GM19463 (cell line): ENCODE data around the gene GSTA1.
"Not testable (repeated sequence)": the region's sequence is repeated elsewhere in the genome, so short reads cannot be mapped to it uniquely, and the experiment has no call there.

Source experiments
- ATAC-seq: cut with Tn5 transposase; IDR thresholded peaks from one replicate; pipeline ENCODE4 v1.9.1; 2021; ENCODE audit warnings: mild to moderate bottlenecking, moderate library complexity; ENCODE audit not compliant: unreplicated experiment

Gene GSTA1

DNA sequence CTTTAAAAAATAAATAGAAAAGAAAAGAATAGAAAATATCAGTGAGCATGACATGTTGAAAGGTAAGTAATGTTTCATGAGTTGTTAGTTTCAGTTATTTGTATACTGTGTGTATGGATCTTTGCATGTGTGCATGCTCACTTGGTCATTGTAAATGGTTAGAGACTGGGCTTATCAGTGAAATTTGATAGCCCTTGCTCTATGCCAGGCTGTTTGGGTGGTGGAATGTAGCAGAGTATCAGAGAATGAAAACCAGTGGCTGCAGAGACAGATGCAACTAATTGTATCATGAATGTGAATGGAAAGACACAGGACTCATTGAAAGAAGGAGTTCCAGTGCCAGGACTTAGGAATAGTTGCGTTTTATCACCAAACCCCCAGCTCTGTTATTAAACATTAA, 44.5 kb downstream of the GSTA1 start:
- ATAC-seq, result no peak

DNA sequence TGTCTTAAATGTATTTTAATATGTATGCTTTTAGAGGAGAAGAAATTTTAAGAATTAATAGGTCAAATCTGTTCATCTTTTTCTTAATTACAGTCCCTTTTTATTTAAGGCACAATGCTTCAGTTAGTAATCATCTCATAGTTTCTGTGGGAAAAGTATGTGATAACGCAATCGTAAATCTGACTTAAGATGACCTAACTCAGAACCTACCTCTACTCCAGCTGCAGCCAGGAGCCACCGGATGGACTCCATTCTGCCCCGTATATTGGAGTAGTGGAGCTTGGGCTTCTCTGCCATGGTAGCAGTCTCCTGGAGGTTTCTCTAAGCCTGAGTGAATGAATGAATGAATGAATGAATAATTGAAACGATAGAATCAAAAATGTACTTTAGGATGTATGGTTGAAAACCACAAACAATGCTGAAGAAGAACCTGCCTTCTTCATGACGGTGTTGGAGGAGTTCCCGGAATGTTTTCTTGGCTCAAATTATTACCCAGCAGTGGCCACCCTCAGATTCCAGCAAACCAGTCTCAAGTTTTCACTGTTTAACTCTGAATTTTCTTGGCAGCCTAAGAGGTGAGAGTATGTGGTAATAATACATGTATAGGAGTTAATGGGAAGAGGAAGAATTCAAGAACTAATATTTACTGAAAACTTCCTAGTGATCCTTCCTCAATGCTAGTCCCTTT, 45.8 kb downstream of the GSTA1 start:
- ATAC-seq, result not testable (repeated sequence)

DNA sequence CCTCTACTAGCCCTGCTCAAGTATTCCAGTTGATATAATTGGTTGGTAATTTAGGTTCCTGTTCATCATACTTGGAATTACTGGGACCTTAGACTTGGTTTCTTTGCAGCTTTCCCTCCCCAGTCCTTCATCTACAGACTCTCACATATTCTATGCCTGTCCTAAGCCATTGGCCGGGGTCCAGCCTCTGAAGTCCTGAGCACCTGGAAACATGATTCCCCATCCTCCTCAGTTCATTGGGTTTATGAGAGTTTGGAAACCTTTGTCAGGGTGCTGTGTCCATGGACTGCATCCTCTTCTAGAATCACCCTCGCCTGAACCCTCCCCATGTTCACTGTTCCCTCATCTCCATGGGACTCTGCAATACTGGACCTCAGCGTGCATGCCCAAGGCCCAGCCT, 49.2 kb downstream of the GSTA1 start:
- no peak for ATAC-seq

DNA sequence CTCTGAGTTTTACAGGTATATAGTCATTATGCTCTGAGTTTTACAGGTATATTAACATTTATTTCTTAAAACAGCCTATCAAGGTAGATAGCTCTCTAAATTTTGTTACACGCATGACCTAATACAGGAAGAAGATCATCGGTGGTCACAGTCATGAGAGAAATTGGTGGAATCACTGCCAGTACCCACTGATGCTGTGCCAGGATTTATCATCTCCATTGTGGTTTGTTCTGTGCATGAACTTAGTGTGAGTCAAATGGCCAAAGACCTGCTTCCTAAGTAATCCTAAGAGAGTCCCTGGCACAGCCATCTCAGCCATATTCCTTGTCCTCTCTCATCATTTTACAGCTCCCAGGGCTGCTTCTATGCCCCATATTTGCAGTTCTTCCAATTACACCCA, 50.5 kb downstream of the GSTA1 start:
- ATAC-seq, result not testable (repeated sequence)

DNA sequence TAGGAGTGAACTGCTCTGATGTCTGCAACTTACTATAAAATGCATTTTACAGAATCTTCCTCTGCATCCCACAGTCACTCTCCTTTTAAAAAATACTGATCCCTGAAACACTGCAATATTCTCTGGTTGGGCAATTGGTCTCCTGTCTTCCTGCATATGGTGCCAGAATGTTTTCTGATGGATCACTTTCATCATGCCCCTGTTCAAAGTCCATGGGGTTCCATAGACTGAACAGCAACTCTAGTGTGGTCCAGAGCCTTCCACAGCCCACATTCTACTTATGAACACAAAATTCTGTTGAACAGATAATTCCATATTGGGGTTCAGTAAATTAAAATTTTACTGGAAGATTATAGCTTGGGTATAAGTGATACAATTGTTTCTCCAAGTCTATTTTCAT, 51.3 kb downstream of the GSTA1 start:
- no peak for ATAC-seq

DNA sequence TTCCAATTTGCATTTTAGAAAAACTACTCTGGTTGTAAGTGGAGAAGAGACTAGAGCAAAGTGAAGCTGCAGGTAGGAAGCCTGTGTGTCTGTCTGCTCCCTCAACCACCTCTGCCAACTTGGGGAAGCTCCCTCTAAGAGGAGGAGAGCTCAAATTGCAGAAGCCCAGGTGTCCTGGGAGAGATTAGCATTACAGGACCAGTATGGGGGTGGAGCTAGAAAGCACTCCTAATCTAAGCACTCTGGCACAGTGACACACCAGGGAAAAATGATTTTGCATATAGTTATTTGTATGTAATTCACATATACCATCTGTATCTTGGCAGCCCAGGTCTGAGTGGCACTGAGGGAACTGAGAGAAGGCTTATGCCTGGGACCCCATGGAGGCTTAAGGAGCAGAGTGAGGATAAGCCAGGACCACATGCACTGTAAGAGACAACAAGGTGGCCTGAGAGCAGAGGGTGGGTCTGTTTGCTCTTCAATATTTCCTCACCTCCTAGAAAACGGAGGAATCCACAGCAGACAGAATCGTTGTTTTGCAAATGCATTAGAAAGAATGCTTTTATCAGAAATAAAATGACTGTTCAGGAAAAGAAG, 54.0 kb downstream of the GSTA1 start:
- ATAC-seq, result no peak

DNA sequence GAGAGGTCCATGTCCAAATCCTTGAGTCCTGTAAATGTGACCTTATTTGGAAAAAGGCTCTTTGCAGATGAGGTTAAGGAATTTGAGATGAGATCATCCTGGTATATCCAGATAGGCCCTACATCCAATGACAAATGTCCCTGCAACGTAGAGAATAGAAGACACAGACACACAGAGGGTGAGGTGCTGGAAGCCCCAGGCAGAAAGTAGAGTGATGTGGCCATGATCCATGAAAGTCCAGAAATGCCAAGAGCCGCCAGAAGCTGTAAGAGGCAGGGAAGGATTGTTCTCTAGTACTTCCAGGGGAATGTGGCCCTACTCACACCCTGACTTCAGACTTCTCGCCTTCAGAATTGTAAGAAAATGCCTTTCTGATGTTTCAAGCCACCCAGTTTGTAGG, 56.3 kb downstream of the GSTA1 start:
- ATAC-seq, result not testable (repeated sequence)

DNA sequence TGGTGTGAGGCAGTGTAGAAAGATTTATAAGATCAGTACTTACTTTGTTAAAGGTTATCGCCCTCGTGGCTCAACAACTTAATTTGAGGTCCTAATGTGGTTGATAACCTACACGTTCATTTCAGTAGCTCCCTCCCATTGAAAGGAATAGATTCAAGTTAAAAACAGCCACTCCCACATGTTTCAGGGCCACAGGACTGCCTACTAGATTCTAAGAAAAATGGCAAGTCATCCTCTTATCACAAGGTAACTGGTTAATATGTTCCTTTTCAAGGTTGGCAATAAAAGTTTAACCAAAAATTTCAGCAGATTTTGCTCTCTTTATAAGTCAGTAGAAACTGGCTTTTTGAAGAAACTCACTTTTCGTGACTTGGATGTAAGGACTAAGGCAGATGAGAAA, 57.4 kb downstream of the GSTA1 start:
- no peak for ATAC-seq

DNA sequence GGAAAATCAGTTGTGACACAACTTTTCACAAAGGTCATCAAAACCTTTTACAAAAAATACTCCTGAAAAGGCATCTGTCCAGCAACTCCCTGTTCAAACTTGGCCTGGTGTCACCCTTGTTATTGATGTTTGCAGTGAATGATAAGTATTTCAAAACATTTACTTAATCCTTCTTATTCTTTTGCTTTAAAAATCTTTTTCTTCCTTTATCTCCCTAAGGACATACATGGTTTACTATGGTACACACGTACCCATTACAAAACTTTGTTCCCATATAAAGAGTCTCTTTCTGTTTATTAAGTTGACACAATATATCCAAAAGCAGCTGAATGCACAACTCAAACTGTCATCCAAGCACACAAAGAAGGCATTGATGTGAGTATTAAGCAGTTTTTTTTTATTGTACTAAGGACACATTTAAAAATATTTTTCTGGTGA, 57.8 kb downstream of the GSTA1 start:
- ATAC-seq, result no peak

DNA sequence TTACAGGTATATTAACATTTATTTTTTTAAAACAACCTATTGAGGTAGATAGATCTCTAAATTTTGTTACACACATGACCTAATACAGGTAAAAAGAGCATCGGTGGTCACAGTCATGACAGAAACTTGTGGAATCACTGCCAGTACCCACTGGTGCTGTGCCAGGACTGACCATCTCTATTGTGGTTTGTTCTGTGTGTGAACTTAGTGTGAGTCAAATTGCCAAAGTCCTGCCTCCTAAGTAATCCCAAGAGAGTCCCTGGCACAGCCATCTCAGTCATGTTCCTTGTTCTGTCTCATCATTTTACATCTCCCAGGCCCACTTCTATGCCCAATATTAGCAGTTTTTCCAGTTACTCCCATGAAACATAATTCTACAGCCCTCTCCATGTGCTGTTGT, 61.7 kb downstream of the GSTA1 start:
- no peak for ATAC-seq
